Smooth muscle cell (in vitro differentiated cells): Measurements from ENCODE around the gene SIK3. TPM values are rescaled to one million over a fixed set of nuclear protein-coding genes. Genes with fewer than 3 reads are reported as not detected.
"Not testable (repeated sequence)": the region's sequence is repeated elsewhere in the genome, so short reads cannot be mapped to it uniquely, and the experiment has no call there.

Experiments
- DNase-seq: peaks from one replicate; lab custom pipeline; 2025; ENCODE audit not compliant: unreplicated experiment; lab: John Stamatoyannopoulos, UW
- H2AFZ ChIP-seq: fragments of 200-600 bp; sonication (generic); 2 replicates; pipeline ENCODE4 v1.6.0; 2016; ENCODE audit warnings: antibody characterized with exemption, low read depth, mild to moderate bottlenecking
- H3F3A ChIP-seq: fragments of 200-600 bp; sonication (generic); 2 replicates; pipeline ENCODE4 v1.6.0; 2017; ENCODE audit warnings: antibody characterized with exemption, low read depth
- H3K27ac ChIP-seq: fragments of 200-600 bp; sonication (generic); 2 replicates; pipeline ENCODE4 v1.5.1; 2016; ENCODE audit warnings: low read depth, mild to moderate bottlenecking
- H3K27me3 ChIP-seq: fragments of 200-600 bp; sonication (generic); 2 replicates; pipeline ENCODE4 v1.6.1; 2016; ENCODE audit warnings: low read depth, mild to moderate bottlenecking
- H3K36me3 ChIP-seq: fragments of 200-600 bp; sonication (generic); 2 replicates; pipeline ENCODE4 v1.5.1; 2016; ENCODE audit warnings: low read depth
- H3K4me1 ChIP-seq: fragments of 200-600 bp; sonication (generic); 2 replicates; pipeline ENCODE4 v1.5.1; 2016; ENCODE audit warnings: low read depth
- H3K4me2 ChIP-seq: fragments of 200-600 bp; sonication (generic); 2 replicates; pipeline ENCODE4 v1.6.0; 2016; ENCODE audit warnings: mild to moderate bottlenecking
- H3K4me3 ChIP-seq: fragments of 200-600 bp; sonication (generic); 2 replicates; pipeline ENCODE4 v1.5.1; 2016; ENCODE audit warnings: mild to moderate bottlenecking
- H3K79me2 ChIP-seq: fragments of 200-600 bp; sonication (generic); 2 replicates; pipeline ENCODE4 v1.6.0; 2016; ENCODE audit warnings: low read depth, mild to moderate bottlenecking
- H3K9ac ChIP-seq: fragments of 200-600 bp; sonication (generic); 2 replicates; pipeline ENCODE4 v1.6.0; 2016; ENCODE audit warnings: low read depth
- H3K9me3 ChIP-seq: fragments of 200-600 bp; sonication (generic); replicated peaks from 2 replicates; pipeline ENCODE4 v1.5.1; 2016; ENCODE audit warnings: low read depth
- H4K20me1 ChIP-seq: fragments of 200-600 bp; sonication (generic); 2 replicates; pipeline ENCODE4 v1.6.0; 2016; ENCODE audit warnings: low read depth
- CTCF ChIP-seq: fragments of 200-600 bp; sonication (generic); IDR thresholded peaks from 2 replicates; pipeline ENCODE4 v1.5.1; 2017; ENCODE audit warnings: borderline replicate concordance, mild to moderate bottlenecking, antibody characterized with exemption; ENCODE audit not compliant: insufficient read depth, poor library complexity, severe bottlenecking
- WGBS: methylation state at CpG from one replicate; pipeline ENCODE4 v1.1.7; 2016; ENCODE audit warnings: low lambda C conversion rate; 5-methylcytosine and 5-hydroxymethylcytosine counted together
- polyA plus RNA-seq: library from polyadenylated mRNA; unstranded; fragments of >200 nt; fragmentation: Nextera tagmentation; extraction: Ambion mirVana; gene quantifications from 2 replicates; pipeline ENCODE4 v1.2.1, GENCODE V29; 2016
- total RNA-seq: library from RNA; depleted of rRNA; stranded (reverse); fragments of >200 nt; gene quantifications from 2 replicates; pipeline ENCODE4 v1.2.3, GENCODE V29; 2014

SIK3 gene
- total and polyA plus RNA-seq, 2 experiments from 2014 or later: 11.0 to 11.9 TPM

DNA sequence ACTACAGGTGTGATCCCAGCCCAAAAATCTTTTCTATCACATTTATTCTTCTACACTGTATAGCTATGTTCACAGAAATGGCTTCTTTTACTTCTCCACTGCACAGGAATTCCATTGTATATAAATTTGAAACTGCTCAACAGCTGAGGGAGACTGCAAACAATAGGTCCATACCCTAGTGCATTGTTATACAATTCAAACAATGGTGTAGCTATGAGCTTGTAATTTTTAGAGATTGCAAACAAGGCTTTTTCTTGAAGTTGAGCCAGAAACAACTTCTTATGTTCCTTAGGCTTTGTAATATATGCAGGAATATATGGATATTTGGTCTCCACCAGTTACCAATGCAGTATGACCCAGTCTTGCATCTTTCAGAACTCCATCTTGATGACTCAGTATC, 19.5 kb upstream of the SIK3 start:
- TF ChIP-seq CTCF: no peak
- Histone ChIP-seq H3F3A (no peaks in the 10 kb centered on the region), H3K9ac (no peak overlapping the region), H3K27me3 (no peaks in the 10 kb centered on the region), H3K36me3 (no peaks in the 10 kb centered on the region), H4K20me1 (no peaks in the 10 kb centered on the region), H3K27ac (no peak overlapping the region), H3K4me1 (no peaks in the 10 kb centered on the region), H3K79me2 (no peaks in the 10 kb centered on the region), H3K9me3 (no peaks in the 10 kb centered on the region), H2AFZ (no peak overlapping the region), H3K4me2 (no peak overlapping the region), H3K4me3 (no peak overlapping the region)
- DNase-seq: no peak

GRCh38 chr11:117112939-117113338, 14.7 kb upstream of the SIK3 start:
- not testable (repeated sequence) for H3K4me1 ChIP-seq, H3K79me2 ChIP-seq, H4K20me1 ChIP-seq, H3K27me3 ChIP-seq, H3K9me3 ChIP-seq, H2AFZ ChIP-seq, H3K4me3 ChIP-seq, DNase-seq, H3K36me3 ChIP-seq, H3K27ac ChIP-seq, H3K4me2 ChIP-seq, H3K9ac ChIP-seq, H3F3A ChIP-seq
- WGBS: 94% methylated on average over 1 of the region's 1 CpG

DNA sequence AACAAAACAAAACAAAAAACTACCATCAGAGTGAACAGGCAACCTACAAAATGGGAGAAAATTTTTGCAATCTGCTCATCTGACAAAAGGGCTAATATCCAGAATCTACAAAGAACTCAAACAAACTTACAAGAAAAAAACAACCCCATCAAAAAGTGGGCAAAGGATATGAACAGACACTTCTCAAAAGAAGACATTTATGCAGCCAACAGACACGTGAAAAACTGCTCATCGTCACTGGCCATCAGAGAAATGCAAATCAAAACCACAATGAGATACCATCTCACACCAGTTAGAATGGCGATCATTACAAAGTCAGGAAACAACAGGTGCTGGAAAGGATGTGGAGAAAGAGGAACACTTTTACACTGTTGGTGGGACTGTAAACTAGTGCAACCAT, 14.3 kb upstream of the SIK3 start:
- H4K20me1 ChIP-seq, H2AFZ ChIP-seq, H3K27ac ChIP-seq, H3K4me3 ChIP-seq, H3K27me3 ChIP-seq, DNase-seq, H3K79me2 ChIP-seq, H3K4me1 ChIP-seq, H3K4me2 ChIP-seq, H3F3A ChIP-seq, H3K36me3 ChIP-seq, H3K9ac ChIP-seq, H3K9me3 ChIP-seq: not testable (repeated sequence)
- 69% methylated on average over 3 of the region's 3 CpGs for WGBS

GRCh38 chr11:117110294-117110950, 12.2 kb upstream of the SIK3 start:
- no peak overlapping the region for H3K27ac ChIP-seq
- H3K9me3 ChIP-seq: no peaks in the 10 kb centered on the region
- H3K4me2 ChIP-seq: no peak overlapping the region
- H3K79me2 ChIP-seq: no peaks in the 10 kb centered on the region
- no peak for DNase-seq
- no peak overlapping the region for H3K4me3 ChIP-seq
- no peaks in the 10 kb centered on the region for H4K20me1 ChIP-seq
- no peak overlapping the region for H2AFZ ChIP-seq
- H3K27me3 ChIP-seq: no peaks in the 10 kb centered on the region
- no peak overlapping the region for H3K9ac ChIP-seq
- no peaks in the 10 kb centered on the region for H3K36me3 ChIP-seq
- no peaks in the 10 kb centered on the region for H3F3A ChIP-seq
- H3K4me1 ChIP-seq: no peaks in the 10 kb centered on the region
- no peak for TF ChIP-seq CTCF
- WGBS: 98% methylated on average over 32 of the region's 39 CpGs
